Natural killer cell (primary cell): ENCODE results near the gene FBN1. TPM values are rescaled to one million over a fixed set of nuclear protein-coding genes. Genes with fewer than 3 reads are reported as not detected.

ENCODE experiments used
- ATAC-seq, 3 donors: fragments of 150-1000 bp in 2 of 3; fragments of 200-7000 bp in 1 of 3; cut with Tn5 transposase; 1 replicate in 1 of 3; 2 replicates in 2 of 3; pipeline ENCODE4 v1.10.0; 2021; ENCODE audit warnings: mild to moderate bottlenecking in 2 of 3, moderate library complexity in 2 of 3
- DNase-seq, 2 donors: peaks; one replicate each; pipeline versions ENCODE4 v3.0.0 to v3.0.0-alpha.2; 2013 to 2021; ENCODE audit warnings: mixed read lengths in 1 of 2
- H3K27ac ChIP-seq: one replicate; pipeline ENCODE4 v1.5.1; 2013; ENCODE audit warnings: mild to moderate bottlenecking, low read length
- H3K27me3 ChIP-seq: one replicate; pipeline ENCODE4 v1.6.1; 2013; ENCODE audit warnings: low read length; ENCODE audit not compliant: control insufficient read depth, insufficient read depth
- H3K36me3 ChIP-seq: one replicate; pipeline ENCODE4 v1.6.1; 2013; ENCODE audit warnings: low read length; ENCODE audit not compliant: control insufficient read depth, insufficient read depth
- H3K4me1 ChIP-seq: one replicate; pipeline ENCODE4 v1.6.1; 2013; ENCODE audit warnings: low read length; ENCODE audit not compliant: control insufficient read depth, insufficient read depth
- H3K4me3 ChIP-seq: one replicate; pipeline ENCODE4 v1.5.1; 2013; ENCODE audit warnings: low read length
- H3K9me3 ChIP-seq: one replicate; pipeline ENCODE4 v1.6.1; 2013; ENCODE audit warnings: low read length; ENCODE audit not compliant: control insufficient read depth, insufficient read depth
- H3K27ac Mint-ChIP-seq, 2 donors: one replicate each; pipeline ENCODE4 v1.8.0; 2022; ENCODE audit warnings: mild to moderate bottlenecking in 2 of 2, mixed read lengths in 2 of 2, moderate library complexity in 1 of 2
- H3K27me3 Mint-ChIP-seq, 2 donors: one replicate each; pipeline ENCODE4 v1.8.0; 2022; ENCODE audit warnings: low read depth in 2 of 2, mixed read lengths in 2 of 2
- H3K36me3 Mint-ChIP-seq: one replicate; pipeline ENCODE4 v1.8.0; 2022; ENCODE audit warnings: mixed read lengths
- H3K4me1 Mint-ChIP-seq, 2 donors: one replicate each; pipeline ENCODE4 v1.8.0; 2022; ENCODE audit warnings: mixed read lengths in 2 of 2
- H3K4me3 Mint-ChIP-seq: one replicate; pipeline ENCODE4 v1.8.0; 2022; ENCODE audit warnings: mild to moderate bottlenecking, moderate library complexity, mixed read lengths
- H3K9me3 Mint-ChIP-seq, 2 donors: one replicate each; pipeline ENCODE4 v1.8.0; 2022; ENCODE audit warnings: mixed read lengths in 2 of 2
- CTCF ChIP-seq: fragments of 200-600 bp; IDR thresholded peaks from one replicate; pipeline ENCODE4 v1.8.0; 2022; ENCODE audit warnings: antibody characterized with exemption
- WGBS: methylation state at CpG from one replicate; pipeline ENCODE4 v1.1.7; 2013; ENCODE audit warnings: missing lambda C conversion rate; ENCODE audit not compliant: insufficient coverage; 5-methylcytosine and 5-hydroxymethylcytosine counted together
- intact Hi-C: fragments of 100-400 bp; cut with micrococcal nuclease; formaldehyde crosslinking; loops from one replicate; pipeline ENCODE4 v1.14.2; 2022
- total RNA-seq, 4 donors: library from RNA; stranded (reverse); fragments of 120-200 nt in 1 of 4; gene quantifications; one replicate each; pipeline versions ENCODE4 v1.2.3 to v1.2.4, GENCODE V29; 2013 to 2022

FBN1 gene
- total RNA-seq, 3 donors from 2014 or later (not counting 1 experiment from before 2014, with no cell fraction given): 0.33 to 0.54 (median 0.33) TPM

- Mint-ChIP-seq H3K4me3 (no peak overlapping the region), H3K4me1 (no peaks in the 10 kb centered on the region), H3K27ac (no peak overlapping the region), H3K9me3 (peaks cover 2 to 7% of the 10 kb centered on the region in 2 donors), H3K36me3 (no peaks in the 10 kb centered on the region), H3K27me3 (peaks cover 0 to 7% of the 10 kb centered on the region in 2 donors)
- Histone ChIP-seq H3K4me1 (no peaks in the 10 kb centered on the region), H3K4me3 (no peak overlapping the region), H3K36me3 (no peaks in the 10 kb centered on the region), H3K27ac (no peak overlapping the region), H3K9me3 (no peaks in the 10 kb centered on the region), H3K27me3 (no peaks in the 10 kb centered on the region)
- DNase-seq: no peak
- no peak for TF ChIP-seq CTCF
- ATAC-seq: no peak
- WGBS: no CpG with 5 or more reads among the region's 2 CpGs
- intact Hi-C loops: no loop called here
These were observed 74.0 kb downstream of the FBN1 start for GRCh38 chr15:48571510-48571909.

GRCh38 chr15:48570822-48571221 lies 74.7 kb downstream of the FBN1 start:
- H3K27ac Mint-ChIP-seq: no peak overlapping the region
- no peak for DNase-seq
- H3K27me3 Mint-ChIP-seq: peaks cover 0 to 5% of the 10 kb centered on the region in 2 donors
- intact Hi-C loops: no loop called here
- Histone ChIP-seq H3K27me3 (peaks cover 2% of the 10 kb centered on the region), H3K4me3 (no peak overlapping the region), H3K4me1 (no peaks in the 10 kb centered on the region), H3K9me3 (no peaks in the 10 kb centered on the region), H3K27ac (no peak overlapping the region), H3K36me3 (no peaks in the 10 kb centered on the region)
- H3K4me3 Mint-ChIP-seq: no peak overlapping the region
- H3K4me1 Mint-ChIP-seq: no peaks in the 10 kb centered on the region
- H3K36me3 Mint-ChIP-seq: no peaks in the 10 kb centered on the region
- H3K9me3 Mint-ChIP-seq: peaks cover 2 to 4% of the 10 kb centered on the region in 2 donors
- TF ChIP-seq CTCF: no peak
- 95% methylated on average over 1 of the region's 1 CpG for WGBS
- no peak for ATAC-seq

- Mint-ChIP-seq H3K27me3 (peaks cover 0 to 5% of the 10 kb centered on the region in 2 donors), H3K4me1 (no peaks in the 10 kb centered on the region), H3K36me3 (no peaks in the 10 kb centered on the region), H3K4me3 (no peak overlapping the region), H3K9me3 (peaks cover 2 to 4% of the 10 kb centered on the region in 2 donors), H3K27ac (no peak overlapping the region)
- 92% methylated on average over 1 of the region's 3 CpGs for WGBS
- no peak for TF ChIP-seq CTCF
- no peaks in the 10 kb centered on the region for H3K9me3 ChIP-seq
- no peak overlapping the region for H3K4me3 ChIP-seq
- no peak overlapping the region for H3K27ac ChIP-seq
- H3K27me3 ChIP-seq: peaks cover 3% of the 10 kb centered on the region
- intact Hi-C loops: no loop called here
- no peaks in the 10 kb centered on the region for H3K36me3 ChIP-seq
- H3K4me1 ChIP-seq: no peaks in the 10 kb centered on the region
- ATAC-seq (no peak), DNase-seq (no peak)
These were observed 75.8 kb downstream of the FBN1 start for GRCh38 chr15:48569591-48570302.

- Histone ChIP-seq H3K36me3 (no peaks in the 10 kb centered on the region), H3K27ac (no peak overlapping the region), H3K9me3 (no peaks in the 10 kb centered on the region), H3K4me3 (no peak overlapping the region), H3K27me3 (peaks cover 3% of the 10 kb centered on the region), H3K4me1 (no peaks in the 10 kb centered on the region)
- intact Hi-C loops: no loop called here
- no peak for ATAC-seq
- peaks cover 2 to 4% of the 10 kb centered on the region in 2 donors for H3K9me3 Mint-ChIP-seq
- WGBS: 92% methylated on average over 4 of the region's 4 CpGs
- H3K4me1 Mint-ChIP-seq: no peaks in the 10 kb centered on the region
- DNase-seq: no peak
- H3K27ac Mint-ChIP-seq: no peak overlapping the region
- no peaks in the 10 kb centered on the region for H3K36me3 Mint-ChIP-seq
- H3K27me3 Mint-ChIP-seq: peaks cover 5 to 12% of the 10 kb centered on the region in 2 donors
- no peak overlapping the region for H3K4me3 Mint-ChIP-seq
- TF ChIP-seq CTCF: no peak
These were observed 78.8 kb downstream of the FBN1 start for GRCh38 chr15:48566668-48567067.
